ENCODE measurements around the gene NTRK2. TPM values are rescaled to one million over a fixed set of nuclear protein-coding genes. Genes with fewer than 3 reads are reported as not detected.

NTRK2 gene
- total and polyA plus RNA-seq, 7 donors, result 0.46 to 3.0 (median 2.1) TPM

- no peak for DNase-seq
- Histone ChIP-seq H3K4me1 (no peaks in the 10 kb centered on the region), H3K27me3 (no peaks in the 10 kb centered on the region), H3K4me3 (no peak overlapping the region), H3K36me3 (no peaks in the 10 kb centered on the region), H3K9me3 (no peaks in the 10 kb centered on the region), H3K27ac (no peak overlapping the region)
- WGBS, 2 donors, result 86 to 92% methylated on average over 2 of the region's 2 CpGs
- TF ChIP-seq POLR2AphosphoS5 (IDR thresholded peaks at IDR 0.05) (no peak), POLR2A (IDR thresholded peaks at IDR 0.05) (no peak), EP300 (IDR thresholded peaks at IDR 0.05) (no peak), CTCF (IDR thresholded peaks at IDR 0.05) (no peak)
- intact Hi-C loops (cut with DNase I), result no loop called here
Observed at GRCh38 chr9:84937180-84937579, 267.7 kb downstream of the NTRK2 start.

GRCh38 chr9:84937581-84937980 is 268.1 kb downstream of the NTRK2 start:
- Histone ChIP-seq H3K36me3 (no peaks in the 10 kb centered on the region), H3K27ac (no peak overlapping the region), H3K4me3 (no peak overlapping the region), H3K4me1 (no peaks in the 10 kb centered on the region), H3K27me3 (no peaks in the 10 kb centered on the region), H3K9me3 (no peaks in the 10 kb centered on the region)
- no peak for DNase-seq
- 85 to 87% methylated on average over 3 of the region's 3 CpGs for WGBS, 2 donors
- intact Hi-C loops (cut with DNase I), result no loop called here
- TF ChIP-seq POLR2A (IDR thresholded peaks at IDR 0.05), result no peak
- TF ChIP-seq POLR2AphosphoS5 (IDR thresholded peaks at IDR 0.05), result no peak
- no peak for TF ChIP-seq EP300 (IDR thresholded peaks at IDR 0.05)
- TF ChIP-seq CTCF (IDR thresholded peaks at IDR 0.05), result no peak

GRCh38 chr9:84939774-84940173 is 270.2 kb downstream of the NTRK2 start:
- Histone ChIP-seq H3K27ac (no peak overlapping the region), H3K4me3 (no peak overlapping the region), H3K36me3 (no peaks in the 10 kb centered on the region), H3K9me3 (no peaks in the 10 kb centered on the region), H3K4me1 (no peaks in the 10 kb centered on the region), H3K27me3 (no peaks in the 10 kb centered on the region)
- intact Hi-C loops (cut with DNase I), result no loop called here
- no peak for TF ChIP-seq POLR2A (IDR thresholded peaks at IDR 0.05)
- TF ChIP-seq CTCF (IDR thresholded peaks at IDR 0.05), result no peak
- no peak for TF ChIP-seq POLR2AphosphoS5 (IDR thresholded peaks at IDR 0.05)
- no peak for TF ChIP-seq EP300 (IDR thresholded peaks at IDR 0.05)
- no peak for DNase-seq
- WGBS, 2 donors, result 89 to 93% methylated on average over 3 of the region's 3 CpGs

GRCh38 chr9:84940294-84940693 is 270.8 kb downstream of the NTRK2 start:
- intact Hi-C loops (cut with DNase I), result no loop called here
- H3K27me3 ChIP-seq, result no peaks in the 10 kb centered on the region
- no peaks in the 10 kb centered on the region for H3K9me3 ChIP-seq
- no peak overlapping the region for H3K27ac ChIP-seq
- TF ChIP-seq POLR2A (IDR thresholded peaks at IDR 0.05), result no peak
- TF ChIP-seq POLR2AphosphoS5 (IDR thresholded peaks at IDR 0.05), result no peak
- no peak for TF ChIP-seq EP300 (IDR thresholded peaks at IDR 0.05)
- no peak for TF ChIP-seq CTCF (IDR thresholded peaks at IDR 0.05)
- H3K4me1 ChIP-seq, result no peaks in the 10 kb centered on the region
- 77 to 81% methylated on average over 2 of the region's 2 CpGs for WGBS, 2 donors
- DNase-seq, result no peak
- H3K4me3 ChIP-seq, result no peak overlapping the region
- H3K36me3 ChIP-seq, result no peaks in the 10 kb centered on the region

- no peaks in the 10 kb centered on the region for H3K4me1 ChIP-seq
- H3K27ac ChIP-seq, result no peak overlapping the region
- H3K27me3 ChIP-seq, result no peaks in the 10 kb centered on the region
- H3K4me3 ChIP-seq, result no peak overlapping the region
- no peaks in the 10 kb centered on the region for H3K9me3 ChIP-seq
- TF ChIP-seq CTCF (IDR thresholded peaks at IDR 0.05) (no peak), EP300 (IDR thresholded peaks at IDR 0.05) (no peak), POLR2A (IDR thresholded peaks at IDR 0.05) (no peak), POLR2AphosphoS5 (IDR thresholded peaks at IDR 0.05) (no peak)
- DNase-seq, result no peak
- intact Hi-C loops (cut with DNase I), result no loop called here
- H3K36me3 ChIP-seq, result no peaks in the 10 kb centered on the region
Observed at GRCh38 chr9:84941792-84942191, 272.3 kb downstream of the NTRK2 start.
